GM19025 (cell line): ENCODE data around the gene VWA5B1.

ENCODE experiments used
- ATAC-seq: cut with Tn5 transposase; IDR thresholded peaks from one replicate; pipeline ENCODE4 v1.9.1; 2021; ENCODE audit warnings: mild to moderate bottlenecking, low read depth, moderate library complexity; ENCODE audit not compliant: unreplicated experiment

The VWA5B1 gene

GRCh38 chr1:20322081-20322824 lies 31.6 kb downstream of the VWA5B1 start:
- ATAC-seq: no peak

- ATAC-seq: no peak
These were observed 32.3 kb downstream of the VWA5B1 start for GRCh38 chr1:20322825-20323612.

- ATAC-seq: no peak
These were observed 32.9 kb downstream of the VWA5B1 start for GRCh38 chr1:20323613-20323920.

DNA sequence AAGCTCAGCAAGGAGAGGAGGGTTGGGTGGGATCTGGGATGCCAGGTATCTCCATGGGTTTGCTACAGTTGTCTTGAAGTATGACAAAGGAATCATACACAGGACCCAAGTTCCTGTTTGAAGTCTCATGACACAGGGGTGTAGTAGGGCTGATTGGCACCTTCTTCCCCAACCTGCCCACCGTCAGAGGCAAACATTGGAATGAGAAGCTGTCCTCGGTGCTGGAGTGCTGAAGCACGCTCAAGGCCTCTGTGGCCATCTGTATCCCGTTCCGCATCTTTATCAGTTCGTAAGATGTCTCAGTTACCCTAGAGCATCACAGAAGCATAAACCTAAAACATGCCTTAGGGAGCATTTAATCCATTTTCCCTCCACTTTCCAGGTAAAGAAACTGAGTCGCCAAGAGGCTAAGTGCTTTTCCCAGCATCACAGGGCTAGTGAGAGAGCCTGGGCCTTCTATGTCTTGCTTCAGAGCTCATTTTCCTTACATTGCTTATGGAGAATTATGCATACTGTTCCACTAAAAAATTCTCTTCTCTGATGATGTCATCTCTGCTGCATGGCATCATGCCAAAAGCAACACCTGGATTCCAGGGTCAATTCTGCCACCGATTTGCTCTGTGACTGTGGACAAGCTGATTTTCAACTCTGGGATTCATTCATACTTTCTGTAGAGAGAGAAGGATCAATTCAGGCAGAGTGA lies 34.2 kb downstream of the VWA5B1 start:
- ATAC-seq: no peak

GRCh38 chr1:20325407-20325843 lies 34.8 kb downstream of the VWA5B1 start:
- no peak for ATAC-seq

DNA sequence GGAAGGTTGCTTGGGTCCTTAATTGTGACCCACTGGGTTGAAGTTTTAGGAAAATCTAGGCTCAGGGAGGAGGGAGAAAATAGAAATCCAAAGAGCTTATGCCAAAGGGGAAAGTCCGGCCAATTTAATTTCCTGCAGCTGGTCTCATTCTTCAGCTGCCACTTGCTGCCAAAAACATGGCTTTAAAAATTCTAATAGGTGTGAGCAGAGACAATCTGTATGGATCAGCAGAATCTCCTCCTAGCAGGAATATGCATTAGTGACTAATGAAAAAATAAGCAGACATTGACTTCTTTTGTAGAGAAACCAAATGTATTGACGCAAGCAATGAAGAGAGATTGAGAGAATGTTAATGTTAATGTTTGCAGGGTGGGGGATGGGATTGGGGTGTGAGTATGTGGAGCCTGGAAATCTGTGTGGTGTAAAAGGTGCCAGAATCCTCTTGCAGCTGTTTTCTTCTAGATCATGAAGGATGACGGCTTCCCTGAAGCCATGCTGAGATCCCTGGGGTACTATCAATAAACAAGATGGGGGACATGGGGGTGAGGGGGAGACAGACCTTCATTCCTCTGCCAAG lies 35.3 kb downstream of the VWA5B1 start:
- ATAC-seq: no peak

- ATAC-seq: no peak
These were observed 36.8 kb downstream of the VWA5B1 start for GRCh38 chr1:20327467-20327866.

- no peak for ATAC-seq
These were observed 37.5 kb downstream of the VWA5B1 start for GRCh38 chr1:20328201-20328600.

GRCh38 chr1:20329793-20330542 lies 39.3 kb downstream of the VWA5B1 start:
- ATAC-seq: no peak

GRCh38 chr1:20334103-20334502 lies 43.4 kb downstream of the VWA5B1 start:
- ATAC-seq: no peak

- ATAC-seq: no peak
These were observed 45.5 kb downstream of the VWA5B1 start for GRCh38 chr1:20336105-20336605.

DNA sequence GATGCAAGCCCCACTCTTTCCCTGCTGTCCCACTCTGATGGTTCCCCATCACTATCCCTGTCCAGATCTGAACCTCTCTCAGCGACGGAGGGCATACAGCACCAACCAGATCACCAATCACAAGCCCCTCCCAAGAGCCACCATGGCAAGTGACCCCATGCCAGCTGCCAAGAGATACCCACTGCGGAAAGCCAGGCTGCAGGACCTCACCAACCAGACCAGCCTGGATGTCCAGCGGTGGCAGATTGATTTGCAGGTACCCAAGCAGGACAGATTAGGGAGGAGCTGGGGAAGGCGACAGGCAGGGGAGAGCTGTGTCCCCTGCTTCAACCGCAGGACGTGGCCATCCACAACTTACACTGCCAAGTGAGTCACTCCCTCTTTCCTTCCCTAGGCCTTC lies 46.9 kb downstream of the VWA5B1 start:
- no peak for ATAC-seq

DNA sequence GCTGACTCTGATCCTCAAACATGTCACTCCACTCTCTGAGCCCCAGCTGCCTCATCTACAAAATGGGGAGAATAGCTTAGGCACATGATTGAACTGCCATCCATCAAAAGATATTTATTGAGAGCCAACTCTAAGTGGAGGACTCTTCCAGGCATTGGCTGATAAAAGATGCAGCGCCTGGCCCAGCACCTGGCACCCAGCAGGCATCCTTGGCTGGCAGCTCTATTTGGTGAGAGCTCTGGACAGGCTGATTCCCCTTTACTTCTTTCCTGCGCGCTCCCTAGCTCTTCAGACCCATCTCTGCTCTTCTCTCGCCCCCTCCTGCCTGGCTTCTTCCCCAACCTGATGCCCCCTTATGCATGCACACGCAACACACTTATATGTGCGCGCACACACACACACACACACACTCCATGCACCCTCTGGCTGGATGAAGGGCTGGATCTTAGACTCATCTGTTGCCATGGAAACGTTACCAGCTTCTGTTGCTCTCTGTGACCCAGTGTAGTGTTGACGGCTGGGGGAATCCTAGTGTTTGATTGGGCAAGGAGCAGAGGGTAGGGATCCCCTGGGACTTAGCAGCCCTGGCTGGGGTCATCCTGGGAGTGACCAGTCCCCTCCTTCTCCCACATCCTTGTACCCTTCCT lies 49.3 kb downstream of the VWA5B1 start:
- ATAC-seq: no peak

- no peak for ATAC-seq
These were observed 51.8 kb downstream of the VWA5B1 start for GRCh38 chr1:20342294-20343148.

DNA sequence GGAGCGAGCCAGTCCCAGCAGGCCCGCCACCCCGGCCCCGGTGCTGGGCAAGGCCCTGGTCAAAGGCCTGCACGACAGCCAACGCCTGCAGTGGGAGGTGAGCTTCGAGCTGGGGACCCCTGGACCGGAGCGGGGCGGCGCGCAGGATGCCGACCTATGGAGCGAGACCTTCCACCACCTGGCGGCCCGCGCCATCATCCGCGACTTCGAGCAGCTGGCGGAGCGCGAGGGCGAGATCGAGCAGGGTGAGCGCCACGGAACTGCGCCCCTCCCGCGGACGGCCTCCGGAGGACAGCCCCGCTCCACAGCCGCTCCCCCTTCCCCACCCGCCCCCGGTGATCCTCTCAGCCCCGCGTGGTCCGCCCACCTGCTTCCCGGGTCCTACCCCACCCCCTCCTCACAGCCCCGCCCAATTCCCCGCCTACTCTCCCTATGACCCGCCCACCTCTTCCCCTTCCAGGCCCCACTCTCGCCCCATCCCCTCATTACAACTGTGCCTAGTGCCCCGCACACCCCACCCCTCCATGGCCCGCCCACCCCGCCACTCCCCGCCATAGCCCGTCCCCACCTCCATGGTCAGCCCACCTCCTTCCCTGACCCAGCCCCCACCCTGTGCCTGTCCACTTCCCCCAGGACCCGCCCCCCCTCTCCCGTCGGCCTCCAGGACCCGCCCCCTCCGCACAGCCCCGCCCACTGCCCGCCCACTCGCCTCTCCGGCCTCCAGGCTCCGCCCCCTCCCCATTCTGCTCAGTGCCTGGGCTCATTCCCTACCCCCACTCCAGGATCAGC lies 52.7 kb downstream of the VWA5B1 start:
- ATAC-seq: no peak

- no peak for ATAC-seq
These were observed 53.2 kb downstream of the VWA5B1 start for GRCh38 chr1:20343938-20344302.

DNA sequence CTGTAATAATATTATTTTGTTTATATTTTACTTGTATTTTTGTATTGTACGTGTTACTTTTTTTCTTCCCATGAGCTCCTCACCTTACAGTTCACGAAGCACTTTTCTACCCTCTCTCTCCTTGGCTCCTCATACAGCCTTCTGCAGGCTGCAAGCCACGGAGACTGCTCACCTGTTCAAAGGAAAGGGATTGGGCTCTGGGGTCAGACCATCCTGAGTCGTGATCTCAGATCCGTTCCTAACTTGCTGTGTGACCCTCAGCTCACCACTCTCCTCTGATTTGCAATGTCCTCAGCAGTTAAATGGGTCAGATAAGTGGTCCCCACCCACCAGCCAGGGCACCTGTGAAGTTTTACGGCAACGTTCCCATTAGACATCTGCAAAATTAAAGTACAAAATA lies 54.1 kb downstream of the VWA5B1 start:
- no peak for ATAC-seq

- ATAC-seq: no peak
These were observed 54.7 kb downstream of the VWA5B1 start for GRCh38 chr1:20345419-20345818.
